ENCODE data around the gene PRKAA2.
A peak's percentile ranks its signal among the peaks of the same experiment; 100 is the strongest.
"Not testable (repeated sequence)": the region's sequence is repeated elsewhere in the genome, so short reads cannot be mapped to it uniquely, and the experiment has no call there.

PRKAA2 gene

DNA sequence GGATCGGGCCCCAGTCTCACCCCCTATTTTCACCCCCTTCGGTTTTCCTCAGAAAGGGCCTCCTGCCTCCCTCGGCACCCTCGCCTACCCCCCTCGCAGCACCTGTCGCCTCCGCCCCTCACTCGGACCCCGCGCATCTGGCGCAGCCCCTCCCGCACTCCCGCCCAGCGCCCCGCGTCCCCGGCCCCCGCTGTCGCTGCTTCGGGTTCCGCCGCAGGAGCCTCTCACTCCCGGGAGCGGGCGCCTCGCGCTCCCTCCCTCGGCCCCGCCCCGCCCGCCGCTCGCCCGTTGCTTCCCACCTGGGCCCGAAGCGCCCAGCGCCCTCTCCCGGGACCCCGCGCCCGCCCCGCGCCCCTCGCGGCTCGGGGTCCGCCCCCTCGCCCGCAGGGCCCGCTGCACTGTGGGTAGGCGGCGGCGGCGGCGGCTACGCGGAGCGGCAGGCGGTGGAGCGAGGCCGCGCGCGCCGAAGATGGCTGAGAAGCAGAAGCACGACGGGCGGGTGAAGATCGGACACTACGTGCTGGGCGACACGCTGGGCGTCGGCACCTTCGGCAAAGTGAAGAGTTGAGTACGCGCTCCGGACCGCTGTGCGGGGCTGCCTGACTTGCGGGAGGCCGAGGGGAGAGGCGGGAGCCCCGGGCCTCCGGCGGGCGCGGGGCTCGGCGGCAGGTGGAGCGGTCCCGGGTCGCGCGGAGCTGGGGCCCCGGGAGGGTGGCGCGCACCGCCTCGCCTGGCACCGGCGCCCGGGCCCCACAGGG is at the start of gene PRKAA2:
PRKAA2 (plus strand) TSS at position 396 of the 758 bp plus-strand sequence; CDS start at position 470, 74 bp downstream.
- Mint-ChIP-seq H3K27me3 (ENCODE audit: low read depth) (peaks cover 53% of the 10 kb centered on the region), H3K9me3 (no peaks in the 10 kb centered on the region), H3K36me3 (ENCODE audit: low read depth) (no peaks in the 10 kb centered on the region), H3K27ac (no peak within 1 kb of the TSS), H3K4me1 (ENCODE audit: low read depth) (peaks cover 3% of the 10 kb centered on the region), H3K4me3 (peak within 1 kb of the TSS; percentile 9)

DNA sequence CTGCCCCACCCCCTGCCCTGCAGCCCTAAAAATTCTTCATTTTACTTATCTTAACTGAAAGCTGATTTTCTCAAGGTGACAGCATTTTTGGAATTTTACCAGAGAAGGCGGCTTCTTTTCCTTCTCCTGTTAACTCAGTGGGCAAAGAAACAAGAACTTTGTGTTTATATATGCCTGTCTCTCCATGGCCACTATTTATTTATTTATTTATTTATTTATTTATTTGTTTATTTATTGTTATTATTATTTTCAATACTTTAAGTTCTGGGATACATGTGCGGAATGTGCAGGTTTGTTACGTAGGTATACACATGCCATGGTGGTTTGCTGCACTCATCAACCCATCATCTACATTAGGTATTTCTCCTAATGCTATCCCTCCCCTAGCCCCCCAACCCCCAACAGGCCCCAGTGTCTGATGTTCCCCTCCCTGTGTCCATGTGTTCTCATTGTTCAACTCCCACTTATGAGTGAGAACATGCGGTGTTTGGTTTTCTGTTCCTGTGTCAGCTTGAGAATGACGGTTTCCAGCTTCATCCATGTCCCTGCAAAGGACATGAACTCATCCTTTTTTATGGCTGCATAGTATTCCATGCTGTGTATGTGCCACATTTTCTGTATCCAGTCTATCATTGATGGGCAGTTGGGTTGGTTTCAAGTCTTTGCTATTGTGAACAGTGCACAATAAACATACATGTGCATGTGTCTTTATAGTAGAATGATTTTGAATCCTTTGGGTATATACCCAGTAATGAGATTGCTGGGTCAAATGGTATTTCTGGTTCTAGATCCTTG is 49.5 kb upstream of the PRKAA2 start:
- not testable (repeated sequence) for H3K27me3 Mint-ChIP-seq (ENCODE audit: low read depth); H3K9me3 Mint-ChIP-seq; H3K27ac Mint-ChIP-seq; H3K4me3 Mint-ChIP-seq; H3K36me3 Mint-ChIP-seq (ENCODE audit: low read depth); H3K4me1 Mint-ChIP-seq (ENCODE audit: low read depth)

DNA sequence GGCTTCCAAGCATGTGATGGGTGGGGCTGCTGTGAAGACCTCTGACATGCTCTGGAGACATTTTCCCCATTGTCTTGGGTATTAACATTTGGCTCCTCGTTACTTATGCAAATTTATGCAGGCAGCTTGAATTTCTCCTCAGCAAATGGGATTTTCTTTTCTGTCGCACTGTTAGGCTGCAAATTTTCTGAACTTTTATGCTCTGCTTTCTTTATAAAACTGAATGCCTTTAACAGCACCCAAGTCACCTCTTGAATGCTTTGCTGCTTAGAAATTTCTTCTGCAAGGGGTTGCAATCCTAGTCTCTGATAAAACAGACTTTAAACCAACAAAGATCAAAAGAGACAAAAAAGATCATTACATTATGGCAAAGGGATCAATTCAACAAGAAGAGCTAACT is 35.0 kb upstream of the PRKAA2 start:
- H3K4me3 Mint-ChIP-seq; H3K27ac Mint-ChIP-seq; H3K4me1 Mint-ChIP-seq (ENCODE audit: low read depth); H3K27me3 Mint-ChIP-seq (ENCODE audit: low read depth); H3K9me3 Mint-ChIP-seq; H3K36me3 Mint-ChIP-seq (ENCODE audit: low read depth): not testable (repeated sequence)

DNA sequence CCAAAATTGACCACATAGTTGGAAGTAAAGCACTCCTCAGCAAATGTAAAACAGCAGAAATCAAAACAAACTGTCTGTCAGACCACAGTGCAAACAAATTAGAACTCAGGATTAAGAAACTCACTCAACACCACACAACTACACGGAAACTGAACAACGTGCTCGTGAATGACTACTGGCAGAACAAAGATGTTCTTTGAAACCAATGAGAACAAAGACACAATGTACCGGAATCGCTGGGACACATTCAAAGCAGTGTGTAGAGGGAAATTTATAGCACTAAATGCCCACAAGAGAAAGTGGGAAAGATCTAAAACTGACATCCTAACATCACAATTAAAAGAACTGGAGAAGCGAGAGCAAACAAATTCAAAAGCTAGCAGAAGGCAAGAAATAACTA is 34.3 kb upstream of the PRKAA2 start:
- H3K27me3 Mint-ChIP-seq (ENCODE audit: low read depth); H3K4me1 Mint-ChIP-seq (ENCODE audit: low read depth); H3K27ac Mint-ChIP-seq; H3K36me3 Mint-ChIP-seq (ENCODE audit: low read depth); H3K9me3 Mint-ChIP-seq; H3K4me3 Mint-ChIP-seq: not testable (repeated sequence)

DNA sequence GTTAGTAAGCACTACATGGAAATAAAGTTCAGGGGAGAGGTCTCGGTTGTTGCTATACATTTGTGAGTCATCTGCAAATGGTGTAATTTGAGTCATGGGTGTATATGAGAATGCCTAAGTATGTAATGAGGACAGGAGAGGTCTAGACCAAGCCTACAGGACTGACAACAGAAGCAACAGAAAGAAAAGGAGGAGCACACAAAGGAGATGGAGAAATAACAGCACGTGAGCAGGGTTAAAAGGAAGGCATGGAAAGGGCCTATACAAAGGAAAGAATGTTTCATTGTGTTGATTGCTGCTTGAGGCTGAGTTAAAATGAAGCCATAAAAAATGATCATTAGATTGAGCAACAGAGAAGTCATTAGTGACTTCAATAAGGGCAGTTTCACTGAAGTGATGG is 28.0 kb upstream of the PRKAA2 start:
- Mint-ChIP-seq H3K36me3 (ENCODE audit: low read depth) (no peaks in the 10 kb centered on the region), H3K27ac (no peak overlapping the region), H3K27me3 (ENCODE audit: low read depth) (no peaks in the 10 kb centered on the region), H3K9me3 (no peaks in the 10 kb centered on the region), H3K4me3 (no peak overlapping the region), H3K4me1 (ENCODE audit: low read depth) (no peaks in the 10 kb centered on the region)

DNA sequence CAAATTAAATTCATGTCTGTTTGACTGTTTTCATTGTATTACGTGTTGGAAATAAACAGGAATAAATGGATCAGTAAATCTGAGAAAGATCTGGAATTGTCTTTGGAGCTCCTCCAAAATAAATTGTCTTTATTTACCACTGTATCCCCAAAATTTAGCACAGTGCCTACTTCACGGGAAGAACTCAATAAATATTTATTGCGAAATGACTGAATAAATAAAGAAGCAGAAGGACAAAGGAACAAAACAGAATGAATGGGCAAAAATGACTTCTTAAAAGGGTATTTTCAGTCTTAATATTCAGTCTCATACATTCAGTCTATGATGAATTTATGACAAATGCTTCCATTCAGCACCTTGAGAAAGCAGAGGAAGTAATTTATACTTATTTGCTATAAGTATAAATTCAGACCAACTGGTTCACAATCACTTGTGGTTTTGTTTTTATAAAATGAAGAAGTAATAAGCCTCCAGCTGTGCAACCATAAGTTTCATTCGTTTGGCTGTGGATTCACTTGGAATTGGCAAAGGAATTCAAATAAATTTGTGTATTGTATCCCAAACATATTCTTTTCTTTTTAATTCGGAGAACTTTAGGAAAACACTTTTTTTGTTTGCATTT is 19.2 kb upstream of the PRKAA2 start:
- no peak overlapping the region for H3K4me3 Mint-ChIP-seq
- peaks cover 3% of the 10 kb centered on the region for H3K27me3 Mint-ChIP-seq (ENCODE audit: low read depth)
- H3K27ac Mint-ChIP-seq: no peak overlapping the region
- H3K9me3 Mint-ChIP-seq: no peaks in the 10 kb centered on the region
- no peaks in the 10 kb centered on the region for H3K4me1 Mint-ChIP-seq (ENCODE audit: low read depth)
- no peaks in the 10 kb centered on the region for H3K36me3 Mint-ChIP-seq (ENCODE audit: low read depth)

DNA sequence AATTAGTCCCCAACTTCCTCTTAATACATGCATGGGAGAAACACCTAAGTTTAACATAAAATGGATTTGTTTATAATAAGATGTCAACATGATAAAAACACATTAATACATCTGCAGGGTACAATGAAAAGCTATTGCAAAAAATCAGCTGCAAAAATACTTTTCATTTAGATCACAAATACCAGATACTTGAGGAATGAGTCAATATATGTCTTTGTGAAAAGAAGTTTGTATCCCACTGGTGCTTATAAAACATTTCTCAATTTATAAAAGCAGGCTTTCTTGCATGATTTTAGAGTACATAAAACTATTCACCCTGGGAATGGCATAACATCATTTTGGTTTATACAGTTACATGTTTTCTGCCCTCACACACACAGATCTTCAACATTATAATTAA is 18.6 kb upstream of the PRKAA2 start:
- H3K27ac Mint-ChIP-seq: no peak overlapping the region
- H3K9me3 Mint-ChIP-seq: no peaks in the 10 kb centered on the region
- H3K36me3 Mint-ChIP-seq (ENCODE audit: low read depth): no peaks in the 10 kb centered on the region
- H3K4me1 Mint-ChIP-seq (ENCODE audit: low read depth): no peaks in the 10 kb centered on the region
- H3K4me3 Mint-ChIP-seq: no peak overlapping the region
- peaks cover 3% of the 10 kb centered on the region for H3K27me3 Mint-ChIP-seq (ENCODE audit: low read depth)

DNA sequence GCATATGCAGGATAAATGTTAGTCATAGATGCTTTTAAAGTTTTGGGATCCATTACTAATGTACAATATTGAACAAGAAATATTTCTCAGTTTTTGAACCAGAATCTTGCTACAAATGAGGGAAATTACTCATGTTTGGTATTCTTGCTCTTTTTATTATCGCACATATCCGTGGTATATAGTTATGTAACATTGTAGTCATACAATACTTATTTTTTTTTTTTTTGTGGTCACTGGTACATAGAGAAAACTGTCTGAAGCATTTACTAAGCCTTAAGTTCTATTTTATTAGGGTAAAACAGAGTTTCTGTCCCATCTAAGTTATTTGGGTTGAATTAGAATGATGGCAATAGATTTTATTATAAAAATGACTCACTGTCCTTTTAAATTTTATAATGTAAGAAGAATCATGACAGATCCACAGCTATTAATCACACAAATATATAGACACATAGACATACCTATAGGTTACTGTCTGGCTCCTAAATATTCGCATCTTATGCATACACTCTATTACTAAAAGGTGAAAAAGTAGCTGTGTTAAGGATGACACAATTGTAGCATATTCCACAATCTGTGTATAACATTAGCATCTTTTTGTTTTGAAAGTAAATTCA is 18.0 kb upstream of the PRKAA2 start:
- H3K4me1 Mint-ChIP-seq (ENCODE audit: low read depth): no peaks in the 10 kb centered on the region
- H3K36me3 Mint-ChIP-seq (ENCODE audit: low read depth): no peaks in the 10 kb centered on the region
- no peak overlapping the region for H3K27ac Mint-ChIP-seq
- no peaks in the 10 kb centered on the region for H3K9me3 Mint-ChIP-seq
- H3K27me3 Mint-ChIP-seq (ENCODE audit: low read depth): peaks cover 3% of the 10 kb centered on the region
- H3K4me3 Mint-ChIP-seq: no peak overlapping the region

DNA sequence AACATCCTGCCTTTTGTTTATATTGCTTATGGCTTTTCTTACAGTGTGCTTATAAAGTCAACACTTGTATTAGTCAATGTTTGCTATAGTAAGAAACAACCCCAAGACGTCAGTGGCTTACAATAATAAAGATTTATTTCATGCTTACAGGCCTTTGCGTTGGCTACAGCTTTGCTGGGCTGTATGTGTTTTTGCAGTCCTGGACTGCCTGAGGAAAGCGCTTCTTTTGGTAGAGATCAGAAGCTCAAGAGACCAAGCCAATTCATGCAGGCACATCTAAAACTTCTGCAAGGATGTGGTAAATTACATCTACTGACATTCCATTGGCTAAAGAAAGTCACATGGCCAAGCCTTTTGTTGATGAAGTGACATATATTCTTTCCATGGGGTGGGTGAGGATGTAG is 17.5 kb upstream of the PRKAA2 start:
- no peak overlapping the region for H3K4me3 Mint-ChIP-seq
- no peak overlapping the region for H3K27ac Mint-ChIP-seq
- H3K4me1 Mint-ChIP-seq (ENCODE audit: low read depth): no peaks in the 10 kb centered on the region
- H3K9me3 Mint-ChIP-seq: no peaks in the 10 kb centered on the region
- no peaks in the 10 kb centered on the region for H3K36me3 Mint-ChIP-seq (ENCODE audit: low read depth)
- peaks cover 3% of the 10 kb centered on the region for H3K27me3 Mint-ChIP-seq (ENCODE audit: low read depth)

DNA sequence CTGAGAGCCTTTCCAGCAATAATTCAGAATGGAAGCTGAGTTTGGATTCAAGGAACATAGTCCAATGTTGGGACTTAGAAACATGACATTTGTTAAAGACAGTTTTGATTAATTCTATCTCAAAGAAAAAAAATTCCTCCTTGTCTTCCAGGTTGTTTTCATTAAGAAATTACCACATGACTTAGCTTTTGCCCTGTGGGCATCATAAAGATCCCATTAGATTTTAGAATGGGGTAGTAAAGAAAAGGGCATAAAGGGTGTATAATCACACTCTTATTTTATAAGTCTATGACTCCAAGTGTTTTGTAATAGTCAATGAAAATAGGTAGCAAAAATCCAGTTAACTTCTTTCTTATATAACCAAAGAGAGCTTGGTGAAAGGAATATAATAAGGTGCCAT is 14.3 kb upstream of the PRKAA2 start:
- Mint-ChIP-seq H3K9me3 (no peaks in the 10 kb centered on the region), H3K27ac (no peak overlapping the region), H3K27me3 (ENCODE audit: low read depth) (peaks cover 3% of the 10 kb centered on the region), H3K4me3 (no peak overlapping the region), H3K36me3 (ENCODE audit: low read depth) (no peaks in the 10 kb centered on the region), H3K4me1 (ENCODE audit: low read depth) (no peaks in the 10 kb centered on the region)

DNA sequence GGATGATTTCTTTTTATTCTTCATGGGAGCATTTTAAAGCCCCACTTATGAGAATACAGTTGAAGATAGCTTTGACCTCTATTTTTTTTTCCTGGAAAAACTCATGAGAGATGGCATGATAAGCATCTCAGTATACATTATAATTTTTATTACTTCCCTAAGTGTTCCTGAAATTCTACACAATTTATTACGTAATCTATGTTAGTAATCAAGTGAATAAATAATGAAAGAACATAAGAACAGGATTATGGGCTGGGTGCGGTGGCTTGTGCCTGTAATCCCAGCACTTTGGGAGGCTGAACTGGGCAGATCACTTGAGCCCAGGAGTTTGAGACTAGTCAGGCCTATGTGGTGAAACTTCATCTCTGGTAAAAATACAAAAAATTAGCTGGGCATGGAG is 13.2 kb upstream of the PRKAA2 start:
- no peaks in the 10 kb centered on the region for H3K4me1 Mint-ChIP-seq (ENCODE audit: low read depth)
- no peaks in the 10 kb centered on the region for H3K27me3 Mint-ChIP-seq (ENCODE audit: low read depth)
- no peaks in the 10 kb centered on the region for H3K9me3 Mint-ChIP-seq
- no peaks in the 10 kb centered on the region for H3K36me3 Mint-ChIP-seq (ENCODE audit: low read depth)
- H3K4me3 Mint-ChIP-seq: no peak overlapping the region
- H3K27ac Mint-ChIP-seq: no peak overlapping the region

DNA sequence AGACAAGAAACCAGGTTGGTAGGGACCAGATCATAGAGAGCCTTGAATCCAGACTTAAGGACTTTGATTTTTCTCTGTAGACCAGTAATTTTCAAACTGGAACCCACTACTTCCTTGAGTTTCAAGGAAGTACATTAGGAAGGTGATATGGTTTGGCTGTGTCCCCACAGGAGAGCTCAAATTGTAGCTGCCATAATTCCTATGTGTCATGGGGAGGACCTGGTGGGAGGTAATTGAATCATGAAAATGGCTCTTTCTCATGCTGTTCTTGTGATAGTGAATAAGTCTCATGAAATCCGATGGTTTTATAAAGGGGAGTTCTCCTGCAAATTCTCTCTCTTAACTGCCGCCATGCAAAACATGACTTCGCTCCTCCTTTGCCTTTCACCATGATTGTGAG is 10.1 kb upstream of the PRKAA2 start:
- no peaks in the 10 kb centered on the region for H3K9me3 Mint-ChIP-seq
- no peak overlapping the region for H3K4me3 Mint-ChIP-seq
- H3K27ac Mint-ChIP-seq: no peak overlapping the region
- H3K4me1 Mint-ChIP-seq (ENCODE audit: low read depth): no peaks in the 10 kb centered on the region
- no peaks in the 10 kb centered on the region for H3K27me3 Mint-ChIP-seq (ENCODE audit: low read depth)
- no peaks in the 10 kb centered on the region for H3K36me3 Mint-ChIP-seq (ENCODE audit: low read depth)

DNA sequence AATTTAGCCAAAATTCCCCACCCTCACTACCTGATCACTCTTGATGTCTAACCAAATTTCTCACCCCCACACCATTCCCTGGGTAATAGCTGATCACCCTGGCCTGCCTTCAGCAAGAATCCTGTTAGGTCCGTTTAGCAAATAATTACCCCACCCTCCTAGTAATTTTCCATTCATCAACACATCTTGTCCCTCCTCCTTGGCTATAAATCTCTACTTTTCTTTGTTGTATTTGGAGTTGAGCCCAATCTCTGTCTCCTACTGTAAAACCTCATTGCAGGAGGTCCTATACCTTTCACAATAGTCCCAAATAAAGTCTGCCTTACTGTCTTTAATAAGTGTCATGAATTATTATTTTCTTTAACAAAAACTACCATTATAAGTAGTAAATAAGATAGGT is 6.9 kb upstream of the PRKAA2 start:
- no peak overlapping the region for H3K4me3 Mint-ChIP-seq
- no peaks in the 10 kb centered on the region for H3K9me3 Mint-ChIP-seq
- no peak overlapping the region for H3K27ac Mint-ChIP-seq
- no peaks in the 10 kb centered on the region for H3K4me1 Mint-ChIP-seq (ENCODE audit: low read depth)
- no peaks in the 10 kb centered on the region for H3K36me3 Mint-ChIP-seq (ENCODE audit: low read depth)
- peaks cover 5% of the 10 kb centered on the region for H3K27me3 Mint-ChIP-seq (ENCODE audit: low read depth)

DNA sequence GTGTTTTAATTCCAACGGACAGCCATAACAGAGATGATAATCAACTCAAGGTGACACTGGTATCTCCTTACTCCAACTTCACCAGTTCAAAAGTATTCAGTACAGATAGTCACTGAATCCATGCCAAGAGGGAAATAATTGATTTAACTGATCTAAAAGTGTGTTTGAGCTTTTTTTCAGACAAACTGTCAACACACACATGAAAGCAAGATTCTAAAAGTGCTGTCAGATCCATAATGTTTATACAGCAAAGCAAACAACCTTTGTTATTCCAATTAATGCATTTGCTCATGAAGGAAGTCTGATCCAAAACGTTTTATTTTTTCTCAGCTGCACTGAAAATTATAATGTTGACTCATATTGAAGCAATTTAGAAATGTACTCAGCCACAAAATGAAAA is 5.9 kb upstream of the PRKAA2 start:
- Mint-ChIP-seq H3K4me3 (no peak overlapping the region), H3K27ac (no peak overlapping the region), H3K9me3 (no peaks in the 10 kb centered on the region), H3K4me1 (ENCODE audit: low read depth) (no peaks in the 10 kb centered on the region), H3K27me3 (ENCODE audit: low read depth) (peaks cover 13% of the 10 kb centered on the region), H3K36me3 (ENCODE audit: low read depth) (no peaks in the 10 kb centered on the region)

DNA sequence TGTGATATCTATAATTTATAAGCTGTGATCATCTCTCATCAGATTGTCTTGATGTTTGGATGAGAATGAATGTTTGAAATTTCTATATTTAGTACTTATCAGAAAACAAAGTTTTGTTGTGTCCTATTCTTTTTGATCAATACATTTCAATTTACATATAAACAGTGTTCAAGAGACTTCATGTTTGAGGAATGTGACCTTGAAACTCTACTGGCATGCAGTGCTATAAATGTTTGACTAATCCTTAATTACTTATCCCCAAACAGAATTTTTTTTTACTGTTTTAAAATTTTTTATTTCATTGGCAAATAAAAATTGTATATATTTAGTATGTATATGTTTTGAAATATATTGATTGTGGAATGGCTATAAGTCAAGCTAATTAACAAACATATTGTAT is 1.5 kb upstream of the PRKAA2 start:
- peaks cover 49% of the 10 kb centered on the region for H3K27me3 Mint-ChIP-seq (ENCODE audit: low read depth)
- peaks cover 3% of the 10 kb centered on the region for H3K4me1 Mint-ChIP-seq (ENCODE audit: low read depth)
- H3K9me3 Mint-ChIP-seq: no peaks in the 10 kb centered on the region
- H3K27ac Mint-ChIP-seq: no peak overlapping the region
- no peak overlapping the region for H3K4me3 Mint-ChIP-seq
- H3K36me3 Mint-ChIP-seq (ENCODE audit: low read depth): no peaks in the 10 kb centered on the region
